HG03439 (cell line): Measurements from ENCODE around the gene RAB5IF.
"Not testable (repeated sequence)": the region's sequence is repeated elsewhere in the genome, so short reads cannot be mapped to it uniquely, and the experiment has no call there.

Source experiments
- ATAC-seq: cut with Tn5 transposase; IDR thresholded peaks from one replicate; pipeline ENCODE4 v1.9.1; 2021; ENCODE audit warnings: mild to moderate bottlenecking, moderate library complexity; ENCODE audit not compliant: unreplicated experiment

RAB5IF gene

GRCh38 chr20:36585410-36586125, 20.0 kb upstream of the RAB5IF start:
- no peak for ATAC-seq

GRCh38 chr20:36587388-36588070, 18.1 kb upstream of the RAB5IF start:
- no peak for ATAC-seq

DNA sequence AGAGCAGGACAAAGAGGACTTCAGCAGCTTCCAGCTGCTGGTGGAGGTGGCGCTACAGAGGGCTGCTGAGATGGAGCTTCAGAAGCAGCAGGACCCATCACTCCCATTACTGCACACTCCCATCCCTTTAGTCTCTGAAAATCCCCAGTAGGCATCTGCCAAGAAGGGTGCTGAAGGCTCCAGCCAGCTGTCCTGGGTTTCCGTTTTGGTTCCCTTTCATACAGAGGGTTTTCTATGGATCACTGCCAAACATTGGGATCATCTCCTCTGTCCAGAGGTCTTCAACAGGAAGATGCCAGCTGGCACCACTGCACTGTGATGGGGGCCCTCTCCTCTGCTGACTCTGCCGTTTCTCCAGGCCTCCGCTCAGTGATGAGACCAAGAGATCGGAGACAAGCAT, 14.3 kb upstream of the RAB5IF start:
- ATAC-seq, result no peak

DNA sequence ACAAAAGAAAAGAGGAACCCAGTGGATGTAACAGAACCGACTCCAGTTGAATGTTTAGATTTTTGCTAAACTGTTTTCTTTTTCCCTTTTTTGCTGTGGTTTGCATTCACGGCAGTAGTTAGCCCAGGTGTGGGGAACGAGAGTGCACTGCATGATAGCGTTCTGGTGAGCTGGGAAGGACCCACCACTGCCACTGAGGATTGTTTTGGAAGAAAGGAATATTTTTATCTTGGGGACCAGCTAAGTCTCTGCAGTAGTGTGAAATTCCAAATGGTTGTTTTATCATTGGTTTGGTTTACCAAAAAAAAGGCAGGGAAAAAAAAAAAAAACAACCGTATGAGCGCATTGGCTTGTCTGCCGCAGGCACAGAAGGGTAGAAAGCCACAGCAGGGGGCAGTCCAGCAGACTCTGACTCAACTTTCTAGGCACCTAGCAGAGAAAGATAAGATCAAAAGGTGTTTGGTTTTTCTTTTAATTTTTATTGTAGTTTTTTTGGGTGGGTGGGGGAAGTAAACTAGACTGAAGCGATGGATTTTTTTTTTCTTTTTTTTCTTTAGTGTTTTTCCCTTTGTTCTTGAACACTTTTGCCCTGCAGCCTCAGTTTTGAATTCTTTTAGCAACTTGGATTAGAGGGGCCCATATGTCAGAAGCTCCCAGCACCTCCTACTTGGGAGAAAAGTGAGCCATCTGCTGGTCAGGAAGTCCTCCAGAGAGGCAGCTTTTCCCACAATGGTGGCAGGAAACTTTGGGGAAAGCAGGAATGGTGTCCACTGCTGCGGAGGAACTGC, 13.5 kb upstream of the RAB5IF start:
- no peak for ATAC-seq

DNA sequence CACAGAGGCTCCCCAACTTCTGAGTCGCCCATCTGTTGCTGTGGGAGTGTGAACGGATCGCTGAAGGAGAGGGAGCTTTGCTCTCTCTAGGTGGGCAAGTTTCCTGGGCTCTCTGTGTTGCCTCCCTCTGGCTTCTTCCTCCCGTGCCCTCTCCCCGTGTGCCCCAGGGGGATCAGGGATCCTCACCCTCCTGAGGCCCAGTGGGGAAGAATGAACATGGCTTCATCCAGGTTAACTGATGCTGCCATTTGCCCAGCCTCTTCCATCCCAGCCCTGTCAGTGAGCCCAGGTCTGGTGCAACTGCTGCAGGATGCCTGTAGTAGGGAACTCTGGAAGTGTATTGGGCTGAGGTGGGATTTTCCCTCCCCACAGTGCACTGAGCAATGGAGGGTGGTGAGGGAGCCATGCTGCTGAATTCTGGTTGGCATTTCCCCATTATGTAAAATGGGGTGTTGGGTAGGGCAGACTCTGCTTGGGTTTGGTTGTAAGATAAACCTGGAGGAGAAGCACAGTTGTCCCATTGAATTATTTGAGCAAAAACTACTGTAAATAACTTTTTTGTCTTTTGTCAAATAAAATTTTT, 12.1 kb upstream of the RAB5IF start:
- ATAC-seq, result no peak

- no peak for ATAC-seq
These were observed 5.7 kb upstream of the RAB5IF start for GRCh38 chr20:36599912-36600345.

DNA sequence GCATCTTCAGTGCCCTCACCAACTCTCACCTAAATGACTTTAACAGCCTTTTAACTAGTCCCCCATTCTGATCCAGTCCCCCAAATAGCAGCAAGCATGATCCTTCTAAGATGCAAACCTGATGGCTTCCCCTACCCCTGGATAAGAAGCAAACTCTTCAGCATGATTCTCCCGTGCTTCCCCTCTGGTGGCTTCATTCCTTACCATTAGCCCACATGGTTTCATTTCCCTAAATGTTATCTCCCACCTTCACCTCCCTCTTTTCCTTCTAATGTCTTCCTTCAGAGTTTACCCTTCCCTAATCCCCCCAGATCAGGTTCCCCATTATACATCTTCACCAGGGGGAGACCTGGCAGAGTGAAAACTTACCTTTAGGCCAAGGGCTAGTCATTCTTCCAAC, 4.0 kb upstream of the RAB5IF start:
- ATAC-seq, result no peak

GRCh38 chr20:36604952-36605398, 604 bp upstream of the RAB5IF start:
- peak; percentile 31 for ATAC-seq

DNA sequence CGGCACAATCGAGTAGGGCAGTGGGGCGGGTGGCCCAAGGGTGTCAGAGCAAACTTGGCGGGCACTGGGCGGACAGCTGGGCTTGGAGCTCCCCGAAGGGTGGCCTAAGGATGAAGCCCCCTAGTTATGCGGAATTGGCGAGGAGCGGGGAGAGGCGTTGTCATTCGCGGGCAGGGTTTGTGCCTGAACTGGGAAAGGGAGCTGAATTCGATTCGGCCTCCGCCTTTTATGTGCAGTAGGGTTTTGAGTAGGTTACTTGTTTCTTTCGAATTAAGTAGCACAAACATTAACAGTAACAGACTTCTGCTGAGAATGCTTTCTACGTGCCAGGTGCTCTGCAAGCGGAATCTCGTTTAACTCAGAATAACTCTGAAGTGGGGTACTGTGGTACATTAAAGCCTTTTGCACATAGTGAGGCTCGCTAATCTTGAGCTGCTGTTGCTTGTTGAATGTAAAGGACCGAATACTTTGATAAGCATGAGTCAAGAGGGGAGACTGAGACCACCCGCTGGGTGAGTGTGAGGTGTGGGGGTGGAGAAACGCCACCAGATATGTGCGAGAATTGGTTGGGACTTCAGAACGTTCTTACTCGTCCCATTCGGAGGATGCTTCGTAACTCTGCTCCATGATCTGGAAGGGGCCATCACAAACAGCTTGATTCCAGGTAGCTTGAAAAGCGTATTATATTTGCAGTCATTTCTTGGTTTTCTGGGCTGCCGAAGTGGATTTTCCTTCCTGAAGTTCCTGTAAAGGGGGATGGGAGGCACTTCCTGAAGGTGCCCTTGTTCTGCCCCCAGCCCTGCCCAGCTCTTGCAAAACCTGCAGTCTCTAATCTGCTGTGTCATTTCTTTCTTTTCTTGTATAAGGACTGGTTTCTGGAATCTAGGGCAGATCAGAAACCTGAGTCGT, 833 bp downstream of the RAB5IF start:
- no peak for ATAC-seq

DNA sequence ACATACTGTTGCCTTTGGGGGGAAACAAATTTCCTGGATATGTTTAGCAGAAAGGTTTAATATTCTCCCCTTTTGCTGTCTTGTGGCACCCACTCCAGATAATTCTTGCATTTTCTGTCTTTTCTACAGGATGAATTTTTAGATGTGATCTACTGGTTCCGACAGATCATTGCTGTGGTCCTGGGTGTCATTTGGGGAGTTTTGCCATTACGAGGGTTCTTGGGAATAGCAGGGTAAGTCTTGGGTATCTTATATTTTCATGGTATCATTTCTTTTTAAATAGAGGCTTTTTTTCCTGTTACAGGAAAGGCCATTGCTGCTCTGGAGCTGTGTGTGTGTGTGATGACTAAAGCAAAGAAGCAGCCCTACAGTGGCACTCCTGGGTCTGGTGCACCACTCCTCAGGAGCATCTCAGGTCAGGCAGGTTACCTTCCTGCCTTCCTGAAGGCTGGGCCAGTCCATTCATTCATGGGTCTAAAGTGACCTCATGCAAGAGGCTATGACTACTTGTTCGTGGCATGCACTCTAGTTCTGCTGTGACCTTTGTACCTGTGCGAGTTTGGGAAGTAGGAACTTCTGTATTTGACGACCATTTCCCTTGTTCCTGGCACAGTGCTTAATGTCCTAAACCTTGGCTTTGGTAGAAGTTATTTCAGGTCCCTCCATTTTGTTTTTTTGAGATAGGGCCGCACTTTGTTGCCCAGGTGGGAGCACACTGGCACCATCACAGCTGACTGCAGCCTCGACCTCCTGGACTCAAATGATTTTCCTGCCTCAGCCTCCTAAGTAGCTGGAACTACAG, 2.2 kb downstream of the RAB5IF start:
- no peak for ATAC-seq

DNA sequence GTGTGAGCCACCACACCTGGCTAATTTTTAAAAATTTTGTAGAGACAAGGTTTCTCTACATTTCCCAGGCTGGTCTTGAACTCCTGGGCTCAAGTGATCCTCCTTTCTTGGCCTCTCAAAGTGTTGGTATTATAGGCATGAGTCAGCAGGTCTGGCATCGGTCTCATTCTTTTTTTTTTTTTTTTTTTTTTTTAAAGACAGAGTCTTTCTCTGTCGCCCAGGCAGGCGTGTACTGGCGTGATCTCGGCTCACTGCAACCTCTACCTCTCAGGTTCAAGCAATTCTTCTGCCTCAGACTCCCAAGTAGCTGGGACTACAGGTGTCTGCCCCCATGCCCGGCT, 2.8 kb downstream of the RAB5IF start:
- not testable (repeated sequence) for ATAC-seq

- ATAC-seq, result no peak
These were observed 6.0 kb downstream of the RAB5IF start for GRCh38 chr20:36611625-36612024.

- no peak for ATAC-seq
These were observed 8.4 kb downstream of the RAB5IF start for GRCh38 chr20:36613974-36614373.

- ATAC-seq, result no peak
These were observed 9.4 kb downstream of the RAB5IF start for GRCh38 chr20:36614781-36615557.

DNA sequence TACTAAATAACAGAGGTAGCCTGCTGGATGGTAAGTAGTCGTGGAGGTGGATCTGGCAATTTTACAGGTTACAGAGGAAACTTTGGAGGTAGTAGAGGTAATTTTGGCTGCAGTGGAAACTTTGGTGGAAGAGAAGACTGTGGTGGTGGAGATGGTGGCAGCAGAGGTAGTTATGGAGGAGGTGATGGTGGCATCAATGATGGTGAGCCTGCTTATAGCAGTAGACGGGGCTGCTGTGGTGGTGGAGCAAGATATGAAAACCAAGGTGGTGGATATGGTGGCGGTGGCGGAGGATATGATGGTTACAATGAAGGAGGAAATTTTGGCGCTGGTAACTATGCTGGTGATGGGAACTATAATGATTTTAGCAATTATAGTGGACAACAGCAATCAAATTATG, 15.3 kb downstream of the RAB5IF start:
- ATAC-seq, result no peak

DNA sequence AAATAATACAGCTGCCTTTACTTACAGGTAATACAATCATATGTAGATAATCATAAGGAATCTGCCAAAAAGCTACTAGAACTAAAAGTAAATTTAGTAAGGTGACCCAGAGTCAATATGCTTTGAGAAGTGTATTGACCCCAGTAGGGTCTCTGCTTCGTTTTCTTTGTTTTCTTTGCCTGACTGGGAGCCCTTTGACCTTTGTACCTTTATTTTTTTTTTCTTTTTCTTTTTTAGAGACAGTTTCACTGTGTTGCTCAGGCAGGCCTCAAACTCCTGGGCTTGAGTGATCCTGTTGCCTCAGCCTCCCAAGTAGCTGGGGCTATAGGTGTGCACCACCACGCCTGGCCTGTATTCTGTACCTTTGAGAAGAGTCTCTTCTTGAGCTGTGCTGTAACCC, 17.9 kb downstream of the RAB5IF start:
- no peak for ATAC-seq

DNA sequence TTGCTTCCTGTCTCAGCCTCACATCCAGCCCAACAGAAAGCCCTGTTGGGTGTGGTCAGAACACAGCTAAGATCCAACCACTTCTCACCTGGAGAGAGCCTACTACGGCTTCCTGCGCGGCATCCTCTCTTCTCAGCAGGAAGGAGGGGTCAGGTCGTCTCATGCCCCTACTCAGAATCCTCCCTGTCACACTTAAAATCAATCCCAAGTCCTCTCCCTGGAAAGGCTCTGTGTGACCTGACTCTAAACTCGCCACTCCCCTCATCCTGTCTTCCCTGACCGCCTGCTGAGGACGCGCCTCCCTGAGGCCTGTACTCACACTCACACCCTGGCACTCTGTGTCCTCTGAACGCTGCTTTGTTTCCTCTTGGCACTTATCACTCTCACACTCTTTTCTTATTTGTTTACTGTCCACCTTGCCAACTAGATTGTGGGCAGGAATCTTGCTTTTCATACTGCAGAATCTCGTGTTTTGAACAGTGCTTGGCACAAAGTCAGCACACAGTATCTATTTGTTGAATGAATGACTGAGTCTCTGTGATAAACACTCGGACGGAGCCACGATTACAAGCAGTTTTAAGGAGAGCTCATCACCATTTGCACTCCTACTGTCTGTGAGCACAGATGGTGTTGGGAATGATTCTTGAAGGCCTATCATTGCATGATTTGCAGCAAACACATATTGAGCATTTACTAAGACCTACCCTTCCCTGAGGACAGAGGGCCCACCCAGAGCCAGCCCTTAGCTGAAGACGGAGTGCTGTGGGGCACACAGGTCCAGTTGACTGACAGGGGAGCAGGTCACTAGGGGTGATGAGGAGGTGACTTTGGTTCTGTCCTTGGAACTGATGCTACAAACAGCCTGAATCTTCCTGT, 18.7 kb downstream of the RAB5IF start:
- no peak for ATAC-seq

- no peak for ATAC-seq
These were observed 19.4 kb downstream of the RAB5IF start for GRCh38 chr20:36624944-36625324.
